CD4-positive, alpha-beta T cell treated with Interleukin-10 for 1 hour (primary cell): ENCODE measurements around the gene PLD5.
A peak's percentile ranks its signal among the peaks of the same experiment; 100 is the strongest.
"Not testable (repeated sequence)": the region's sequence is repeated elsewhere in the genome, so short reads cannot be mapped to it uniquely, and the experiment has no call there.

Source experiments
- DNase-seq: peaks from one replicate; pipeline ENCODE4 v3.0.0-alpha.2; 2020

Gene PLD5

GRCh38 chr1:242206994-242207393 is 317.5 kb downstream of the PLD5 start:
- DNase-seq = no peak

- no peak for DNase-seq
These were observed 318.6 kb downstream of the PLD5 start for GRCh38 chr1:242205622-242206489.

DNA sequence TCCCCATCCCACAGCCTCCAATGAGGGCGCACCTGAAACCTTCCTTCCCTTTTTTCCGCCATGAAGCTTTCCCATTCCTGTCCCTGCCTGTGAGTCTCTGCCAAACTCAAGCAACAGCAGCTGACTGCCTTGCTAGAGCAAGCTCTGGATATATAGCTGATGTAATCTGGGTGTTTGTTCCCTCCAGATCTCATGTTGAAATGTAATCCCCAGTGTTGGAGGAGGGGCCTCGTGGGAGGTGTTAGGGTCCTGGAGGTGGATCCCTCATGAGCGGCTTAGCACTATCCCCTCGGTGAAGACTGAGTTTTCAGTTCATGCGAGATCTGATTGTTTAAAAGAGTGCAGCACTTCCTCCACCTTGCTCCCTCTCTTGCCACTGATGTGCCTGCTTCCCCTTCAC is 321.2 kb downstream of the PLD5 start:
- DNase-seq = no peak

GRCh38 chr1:242201090-242201489 is 323.4 kb downstream of the PLD5 start:
- DNase-seq = no peak

DNA sequence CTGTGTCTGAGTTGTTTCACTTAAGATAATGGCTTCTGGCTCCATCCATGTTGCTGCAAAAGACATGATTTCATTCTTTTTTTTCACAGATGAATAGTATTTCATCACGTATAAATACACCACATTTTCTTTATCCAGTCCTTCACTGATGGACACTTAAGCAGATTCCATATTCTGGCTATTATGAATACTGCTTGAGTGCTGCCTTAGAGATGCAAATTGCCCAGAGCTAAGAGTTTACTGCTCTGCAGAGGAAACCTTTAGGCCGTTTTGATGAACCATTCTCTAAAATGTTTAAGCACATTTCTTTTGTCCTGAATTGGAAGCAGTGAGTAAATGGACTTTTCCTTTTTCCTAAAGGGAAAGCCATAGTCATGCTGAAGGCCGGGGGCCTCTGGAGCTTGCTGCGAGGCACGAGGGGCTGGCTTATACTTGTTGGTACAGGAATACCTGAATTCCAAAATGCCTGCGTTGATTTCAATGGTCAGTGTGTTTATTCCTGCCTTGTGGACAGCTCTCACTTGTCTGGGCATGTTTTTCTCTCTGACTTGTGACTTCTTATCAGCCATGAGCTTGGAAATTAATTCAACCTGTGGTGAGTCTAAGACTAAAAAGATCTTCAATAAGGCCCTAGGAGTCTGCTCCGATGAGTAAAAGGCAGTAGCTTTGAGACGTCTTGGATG is 324.6 kb downstream of the PLD5 start:
- no peak for DNase-seq

DNA sequence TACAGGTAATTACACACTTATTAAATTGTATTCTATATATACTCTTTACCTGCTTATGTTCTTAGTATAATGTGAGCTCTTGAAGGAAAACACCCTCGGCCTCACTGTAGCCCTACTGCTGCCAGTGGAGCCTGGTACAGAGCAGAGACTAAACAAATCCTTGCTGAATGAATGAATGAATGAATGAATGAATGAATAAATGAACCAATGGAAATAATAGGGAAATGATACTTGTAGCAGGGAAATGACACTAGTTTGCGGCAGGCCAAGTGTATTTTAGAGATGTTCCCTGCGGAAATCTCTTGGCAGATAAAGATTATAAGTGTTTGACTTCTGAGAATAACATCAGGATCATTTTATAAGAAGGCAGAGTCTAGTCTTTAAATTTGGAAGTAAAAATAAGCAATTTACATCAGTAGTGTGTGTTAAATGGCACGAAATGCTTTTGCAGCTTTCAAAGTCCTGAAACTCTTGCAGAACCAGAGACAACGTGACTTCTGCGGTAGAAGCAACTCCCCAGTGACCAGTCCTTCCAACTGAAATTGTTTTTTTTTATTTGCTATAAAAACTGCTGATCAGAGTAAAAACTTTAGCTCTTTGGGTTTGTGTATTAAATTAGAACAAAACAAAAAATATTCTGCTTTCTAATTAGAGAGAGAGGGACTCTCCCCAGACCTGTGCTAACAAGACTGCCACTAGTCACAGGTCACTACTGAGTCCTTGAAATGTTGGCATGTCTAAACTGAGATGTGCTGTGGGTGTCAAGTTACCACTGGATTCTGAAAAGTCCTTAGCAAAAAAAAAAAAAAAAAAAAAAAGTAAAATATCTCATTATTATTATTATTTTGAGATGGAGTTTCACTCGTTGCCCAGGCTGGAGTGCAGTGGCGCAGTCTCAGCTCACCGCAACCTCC is 326.3 kb downstream of the PLD5 start:
- DNase-seq = no peak

- no peak for DNase-seq
These were observed 327.6 kb downstream of the PLD5 start for GRCh38 chr1:242196914-242197313.

DNA sequence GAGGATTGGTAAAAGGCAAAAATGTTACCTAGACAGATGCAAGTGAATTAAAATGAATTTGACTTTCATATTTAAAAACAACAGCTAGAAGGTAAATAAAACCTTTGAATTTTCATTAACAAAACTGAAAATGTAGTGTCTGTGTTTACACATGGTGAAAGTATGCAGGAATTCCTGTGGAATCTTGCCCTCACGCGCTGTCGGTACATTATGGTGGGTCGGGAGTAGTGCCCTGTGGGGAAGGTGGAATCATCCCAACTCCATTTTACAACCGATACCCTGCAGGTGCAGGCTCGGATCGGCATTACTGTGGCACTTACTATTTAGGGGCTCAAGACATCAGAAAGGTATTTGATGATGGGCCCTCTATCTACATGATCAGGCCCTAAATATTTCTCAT is 328.4 kb downstream of the PLD5 start:
- no peak for DNase-seq

DNA sequence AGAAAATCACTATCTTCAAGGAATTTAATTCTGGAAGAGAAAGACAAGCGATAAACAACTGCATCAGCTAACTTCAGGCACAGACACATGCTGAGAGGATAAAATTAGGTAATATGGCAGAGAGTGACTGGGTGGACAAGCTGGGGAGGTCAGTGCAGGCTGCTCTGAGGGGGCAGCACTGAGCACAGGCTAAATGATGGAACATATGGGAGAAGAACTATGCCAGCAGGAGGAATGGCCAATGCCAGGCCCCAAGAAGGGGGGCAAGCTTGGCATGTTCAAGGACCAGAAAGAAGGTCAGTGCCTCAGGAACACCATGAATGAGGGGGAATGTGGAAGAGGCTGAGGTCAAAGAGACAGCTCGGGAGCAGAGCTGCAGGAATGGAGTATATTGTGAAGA is 334.9 kb downstream of the PLD5 start:
- DNase-seq = no peak

DNA sequence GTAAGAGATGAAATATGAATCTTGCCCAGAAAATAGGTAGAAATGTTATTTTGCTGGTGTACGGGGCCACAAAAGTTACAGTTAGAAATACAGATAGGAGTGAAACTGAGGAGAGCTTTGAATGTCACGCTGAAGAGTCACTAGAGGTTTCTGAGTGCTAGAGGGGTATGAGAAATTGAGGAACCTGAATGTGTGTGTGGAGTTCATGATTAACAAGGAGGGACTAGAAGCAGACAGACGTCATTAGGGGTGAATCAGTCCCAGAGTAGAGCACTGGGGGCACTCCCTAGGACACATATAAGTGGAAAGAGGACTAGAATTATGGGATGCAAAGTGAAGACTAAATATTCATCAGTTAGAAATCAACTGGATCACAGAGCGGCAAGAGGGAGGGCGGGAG is 336.7 kb downstream of the PLD5 start:
- DNase-seq = no peak

GRCh38 chr1:242187171-242187570 is 337.3 kb downstream of the PLD5 start:
- DNase-seq = no peak

DNA sequence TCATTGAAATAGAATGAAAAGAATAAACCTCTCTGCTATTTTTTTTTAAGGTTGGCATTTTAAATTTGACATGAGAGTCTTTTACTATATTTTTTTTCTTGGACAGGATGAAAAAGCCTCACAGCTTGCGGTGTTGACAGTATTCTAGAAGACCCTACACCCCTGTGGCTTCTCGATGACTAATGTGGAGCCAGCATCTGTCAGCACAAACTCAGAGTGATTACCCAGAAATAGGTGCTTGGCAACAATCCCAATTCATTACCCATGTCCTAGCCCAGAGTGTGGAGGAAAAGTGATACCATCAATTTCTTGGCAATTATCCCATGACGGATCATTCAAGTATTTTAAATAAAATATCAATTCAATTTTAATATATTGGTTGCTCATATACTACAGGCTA is 338.8 kb downstream of the PLD5 start:
- no peak for DNase-seq

- no peak for DNase-seq
These were observed 339.5 kb downstream of the PLD5 start for GRCh38 chr1:242184955-242185354.

DNA sequence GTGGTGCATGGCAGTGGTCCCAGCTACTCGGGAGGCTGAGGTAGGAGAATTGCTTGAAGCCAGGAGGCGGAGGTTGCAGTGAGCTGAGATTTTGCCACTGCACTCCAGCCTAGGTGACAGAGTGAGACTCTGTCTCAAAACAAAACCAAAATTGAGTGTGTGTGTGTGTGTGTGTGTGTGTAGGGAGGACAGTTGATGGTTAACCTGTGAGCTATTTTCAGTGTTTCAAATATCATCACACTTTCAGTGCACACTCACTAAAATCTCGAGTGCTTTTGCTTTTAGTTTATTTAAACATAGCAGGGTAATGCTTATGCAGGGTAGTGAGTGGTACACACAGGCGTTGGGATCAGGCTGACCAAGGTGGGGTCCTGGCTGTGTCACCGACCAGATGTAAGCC is 344.7 kb downstream of the PLD5 start:
- not testable (repeated sequence) for DNase-seq

DNA sequence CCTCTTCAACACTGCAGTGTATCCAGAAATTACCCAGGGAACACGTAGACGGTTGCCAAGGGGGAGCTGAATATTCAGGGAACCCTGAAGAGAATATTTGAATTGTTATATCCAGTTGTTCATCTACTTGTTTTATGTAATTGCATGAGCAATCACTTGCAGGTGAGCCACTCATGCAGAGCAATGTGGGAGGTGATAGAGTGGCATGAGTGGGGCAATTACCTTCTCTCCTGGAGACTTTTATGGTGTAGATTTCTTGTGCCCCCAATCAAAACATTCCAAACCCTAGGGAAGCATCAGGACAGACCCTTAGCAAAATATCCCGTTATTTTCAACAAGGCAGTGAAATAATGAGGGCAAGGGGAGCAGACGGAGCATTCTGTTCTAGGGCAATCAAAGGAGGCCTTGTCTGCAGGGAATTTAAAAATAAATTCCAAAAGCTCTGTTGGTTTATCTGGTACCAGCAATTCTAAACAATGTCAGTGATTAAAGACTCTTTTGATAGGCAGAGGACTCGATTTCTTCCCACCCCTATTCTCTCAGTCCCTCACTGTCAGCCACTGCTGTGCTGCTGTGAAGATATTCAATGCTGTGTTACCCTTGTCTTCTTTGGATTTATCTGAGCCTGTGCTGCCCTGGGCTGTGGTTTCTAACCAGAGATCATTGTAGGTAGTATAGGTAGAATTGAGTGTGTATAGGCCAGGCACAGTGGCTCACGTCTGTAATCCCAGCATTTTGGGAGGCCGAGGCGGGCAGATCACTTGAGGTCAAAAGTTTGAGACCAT is 345.4 kb downstream of the PLD5 start:
- DNase-seq = no peak

- DNase-seq = no peak
These were observed 346.1 kb downstream of the PLD5 start for GRCh38 chr1:242178436-242178835.

GRCh38 chr1:242162140-242162539 is 362.4 kb downstream of the PLD5 start:
- no peak for DNase-seq

DNA sequence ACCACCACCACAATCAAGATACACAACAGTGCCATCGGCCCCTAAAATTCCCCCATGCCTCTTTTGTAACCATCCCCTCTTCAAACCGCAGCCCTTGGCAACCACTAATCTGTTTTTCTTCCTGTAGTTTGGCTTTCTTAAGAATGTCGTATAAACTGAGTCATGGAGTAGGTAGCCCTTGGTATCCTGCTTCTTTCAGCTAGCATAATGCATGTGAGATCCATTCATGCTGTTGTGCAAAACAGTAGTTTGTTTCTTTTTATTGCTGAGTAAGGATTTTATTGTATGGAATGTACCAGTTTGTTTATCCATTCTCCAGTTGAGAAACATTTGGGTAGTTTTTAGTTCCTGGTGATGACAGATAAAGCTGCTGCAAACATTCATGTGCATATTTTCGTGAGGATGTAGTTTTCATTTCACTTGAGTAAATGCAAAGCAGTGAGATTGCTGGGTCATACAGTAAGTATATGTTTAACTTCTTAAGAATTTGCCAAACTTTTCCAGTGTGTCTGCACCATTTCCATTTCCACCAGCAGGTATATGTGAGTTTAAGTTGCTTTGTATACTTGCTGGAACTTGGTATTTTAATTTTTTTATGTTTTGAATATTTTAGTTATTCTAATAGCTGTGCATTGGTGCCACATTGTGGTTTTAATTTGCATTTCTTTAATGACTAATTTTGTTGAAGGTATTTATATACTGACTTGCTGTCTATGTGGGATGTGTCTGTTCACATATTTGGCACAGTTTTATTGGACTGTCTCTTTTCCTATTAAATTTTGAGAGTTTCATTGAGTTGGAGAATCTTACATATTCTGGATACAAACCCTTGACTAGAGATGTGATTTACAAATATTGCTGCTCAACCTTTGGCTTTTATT is 377.2 kb downstream of the PLD5 start:
- peak; percentile 1 for DNase-seq

DNA sequence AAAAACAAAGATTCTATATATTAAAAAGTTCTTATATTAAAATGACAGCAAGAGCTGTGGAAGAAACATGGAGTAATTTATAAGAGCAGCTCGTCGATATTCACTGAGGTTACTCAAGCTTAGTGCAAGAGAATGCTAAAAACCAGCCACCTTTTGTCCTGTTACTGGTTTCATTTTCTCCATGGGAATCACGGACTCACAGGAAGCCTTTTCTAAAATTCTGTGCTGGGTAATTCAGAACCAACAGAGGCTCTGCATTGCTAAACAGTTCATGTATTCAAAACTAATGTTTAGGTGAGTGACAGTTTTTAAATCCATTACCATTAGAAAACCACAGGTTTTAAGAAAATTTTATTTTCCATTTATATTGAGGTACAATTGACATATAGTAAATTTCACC is 377.8 kb downstream of the PLD5 start:
- no peak for DNase-seq

DNA sequence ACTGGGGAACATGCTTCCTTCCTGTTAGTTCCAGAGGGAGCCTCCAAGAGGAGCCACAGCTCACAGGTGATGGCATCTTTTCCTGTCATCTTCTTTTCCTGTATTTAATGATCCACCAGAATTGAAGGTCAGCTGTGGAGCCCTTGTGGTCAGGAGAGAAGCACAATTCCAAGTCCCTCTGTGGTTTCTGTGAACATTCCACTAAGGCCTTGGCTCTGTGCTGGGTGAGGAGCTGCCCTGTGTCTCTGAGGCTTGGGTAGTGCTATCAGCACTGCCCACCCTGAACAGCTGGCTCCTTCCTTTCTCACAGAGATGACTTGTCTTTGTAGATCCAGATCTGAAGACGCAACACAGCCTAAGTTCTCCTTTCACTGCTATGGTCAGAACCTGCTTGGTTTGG is 383.7 kb downstream of the PLD5 start:
- DNase-seq = no peak

GRCh38 chr1:242139986-242140385 is 384.5 kb downstream of the PLD5 start:
- no peak for DNase-seq

- DNase-seq = no peak
These were observed 385.1 kb downstream of the PLD5 start for GRCh38 chr1:242139442-242139841.
